ENCODE results near the gene RSPH9.
A peak's percentile ranks its signal among the peaks of the same experiment; 100 is the strongest.

The RSPH9 gene

DNA sequence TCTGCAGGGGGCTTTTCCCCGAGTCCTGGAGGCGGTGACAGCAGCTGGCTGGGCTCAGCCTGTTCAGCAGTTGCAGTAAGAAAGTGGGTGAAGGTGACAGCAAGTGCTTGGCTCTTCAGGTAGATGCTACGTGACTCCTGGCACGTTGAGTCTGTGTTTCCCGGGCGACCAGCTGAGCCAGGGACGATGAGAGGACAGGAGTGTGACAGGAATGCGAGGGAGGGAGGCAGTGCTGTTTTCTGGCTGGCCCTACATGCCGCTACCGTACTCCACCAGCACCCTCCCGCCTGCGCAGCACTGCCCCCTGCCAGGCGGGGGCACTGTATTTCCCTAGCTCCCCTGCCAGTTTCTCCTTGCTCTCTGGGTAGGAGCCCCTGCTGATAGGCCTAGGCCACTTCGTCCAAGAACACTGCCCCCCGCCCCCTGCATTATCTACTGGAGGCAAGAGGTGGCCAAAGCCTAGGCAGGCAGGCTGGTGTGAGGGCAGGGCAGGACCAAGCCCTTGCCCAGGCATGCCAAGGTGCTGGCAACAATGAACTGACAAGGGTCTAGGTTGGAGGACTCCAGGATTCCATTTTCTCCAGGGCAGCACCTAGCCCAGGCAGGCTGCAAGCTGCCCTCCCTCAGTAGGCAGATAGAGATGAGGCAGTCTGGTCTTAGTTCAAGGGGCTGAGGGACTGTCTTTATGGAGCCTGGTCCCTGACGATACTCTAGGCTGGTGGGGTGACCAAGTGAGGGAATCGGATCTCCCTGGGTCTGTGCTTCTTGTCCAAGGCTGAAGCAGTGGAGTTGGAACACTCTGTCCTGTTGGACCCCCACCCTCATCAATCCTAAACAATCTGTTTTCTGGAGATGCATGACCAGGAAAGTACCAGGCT, 23.6 kb downstream of the RSPH9 start:
- peak; percentile 83 for DNase-seq

DNA sequence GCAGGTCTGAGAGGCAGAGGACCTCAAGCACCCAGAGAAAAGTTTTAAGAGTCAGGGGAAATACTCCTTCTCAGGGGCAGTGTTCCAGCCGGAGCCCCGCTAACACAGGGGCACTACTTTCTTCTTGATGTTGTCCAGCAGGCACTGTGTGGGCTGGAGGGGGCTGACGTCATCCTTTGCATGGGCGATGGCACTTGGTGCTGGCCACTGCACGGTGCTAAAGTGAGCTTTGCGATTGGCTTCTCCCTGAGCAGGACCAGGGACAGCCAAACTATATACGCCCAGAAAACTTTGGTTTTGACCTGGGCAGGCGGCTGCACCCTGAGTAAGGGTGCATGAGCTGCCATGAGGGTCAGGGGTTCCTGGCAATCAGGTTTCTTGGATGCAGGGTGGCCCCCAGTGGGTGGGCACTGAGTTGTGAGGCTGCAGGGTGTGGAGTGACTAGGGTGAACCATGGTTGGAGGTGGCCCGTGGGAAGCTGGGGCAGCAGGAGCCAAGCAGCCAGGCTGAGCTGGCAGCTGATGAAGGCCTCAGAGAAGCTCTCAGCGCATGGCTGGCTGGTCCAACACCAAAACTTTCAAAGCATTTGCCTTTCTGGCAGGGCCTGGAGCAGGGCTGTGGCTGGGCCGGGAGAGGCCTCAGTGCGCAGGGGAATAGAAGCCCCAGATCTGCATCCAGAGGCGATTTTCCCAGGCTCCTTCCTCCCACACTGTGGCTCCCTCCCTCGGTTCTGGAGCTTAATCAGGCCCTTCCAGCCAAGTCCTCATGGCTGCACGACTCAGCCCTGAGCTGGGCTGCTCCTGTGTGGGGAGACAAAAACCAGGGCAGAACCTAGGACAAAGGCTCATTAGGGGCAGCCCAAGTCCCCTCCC, 24.4 kb downstream of the RSPH9 start:
- no peak for DNase-seq

GRCh38 chr6:43669922-43670622, 25.2 kb downstream of the RSPH9 start:
- no peak for DNase-seq

DNA sequence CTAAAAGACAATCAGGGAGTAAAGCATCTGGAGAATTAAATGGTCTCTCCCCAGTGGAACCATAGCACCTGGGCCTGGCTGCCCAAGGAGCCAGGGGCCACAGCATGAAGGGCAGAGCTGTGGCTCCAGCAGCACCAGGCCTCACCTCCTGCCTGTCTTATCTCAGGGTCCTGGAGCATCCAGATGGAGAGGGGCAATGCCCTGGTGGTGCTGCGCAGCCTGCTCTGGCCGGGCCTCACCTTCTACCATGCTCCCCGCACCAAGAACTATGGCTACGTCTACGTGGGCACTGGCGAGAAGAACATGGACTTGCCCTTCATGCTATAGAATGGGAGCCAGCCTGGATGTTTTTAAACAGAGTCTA, 25.8 kb downstream of the RSPH9 start:
- no peak for DNase-seq

DNA sequence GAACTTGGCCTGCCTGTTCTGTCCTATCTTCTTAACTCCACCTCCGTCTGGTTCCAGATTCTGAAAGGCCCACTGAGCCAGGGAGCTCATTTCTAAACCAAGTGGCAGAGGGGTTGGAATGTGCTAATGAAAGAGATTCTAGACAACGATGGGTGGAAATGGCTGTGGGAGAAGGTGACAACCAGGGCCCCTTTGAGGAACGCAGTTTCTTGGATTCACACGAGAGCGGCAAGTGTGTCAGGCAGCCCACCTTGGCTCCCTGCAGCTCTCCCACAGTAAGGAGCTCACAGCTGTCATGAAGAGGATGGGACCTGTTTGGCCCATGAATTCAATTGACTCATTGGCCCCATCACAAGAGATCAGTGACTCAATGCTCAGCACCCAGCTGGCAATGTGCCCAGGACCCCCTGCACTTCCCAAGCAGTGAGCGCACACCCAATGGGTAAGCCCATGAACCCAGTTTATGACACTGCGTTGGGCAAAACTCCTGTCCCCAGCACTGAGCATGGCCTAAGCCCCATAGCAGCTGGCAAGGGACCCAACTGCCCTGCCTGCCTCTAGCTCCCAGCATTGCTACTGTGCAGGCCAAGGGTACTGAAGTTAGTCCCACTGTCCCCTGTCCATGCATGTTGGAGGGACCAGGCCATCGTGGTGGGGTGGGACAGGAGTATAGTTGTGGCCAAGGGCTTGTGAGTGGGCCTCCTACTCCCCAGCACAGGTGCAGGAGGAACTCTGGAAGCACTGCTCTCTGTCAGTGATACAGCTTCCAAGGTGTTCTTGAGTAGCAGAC, 26.4 kb downstream of the RSPH9 start:
- no peak for DNase-seq

DNA sequence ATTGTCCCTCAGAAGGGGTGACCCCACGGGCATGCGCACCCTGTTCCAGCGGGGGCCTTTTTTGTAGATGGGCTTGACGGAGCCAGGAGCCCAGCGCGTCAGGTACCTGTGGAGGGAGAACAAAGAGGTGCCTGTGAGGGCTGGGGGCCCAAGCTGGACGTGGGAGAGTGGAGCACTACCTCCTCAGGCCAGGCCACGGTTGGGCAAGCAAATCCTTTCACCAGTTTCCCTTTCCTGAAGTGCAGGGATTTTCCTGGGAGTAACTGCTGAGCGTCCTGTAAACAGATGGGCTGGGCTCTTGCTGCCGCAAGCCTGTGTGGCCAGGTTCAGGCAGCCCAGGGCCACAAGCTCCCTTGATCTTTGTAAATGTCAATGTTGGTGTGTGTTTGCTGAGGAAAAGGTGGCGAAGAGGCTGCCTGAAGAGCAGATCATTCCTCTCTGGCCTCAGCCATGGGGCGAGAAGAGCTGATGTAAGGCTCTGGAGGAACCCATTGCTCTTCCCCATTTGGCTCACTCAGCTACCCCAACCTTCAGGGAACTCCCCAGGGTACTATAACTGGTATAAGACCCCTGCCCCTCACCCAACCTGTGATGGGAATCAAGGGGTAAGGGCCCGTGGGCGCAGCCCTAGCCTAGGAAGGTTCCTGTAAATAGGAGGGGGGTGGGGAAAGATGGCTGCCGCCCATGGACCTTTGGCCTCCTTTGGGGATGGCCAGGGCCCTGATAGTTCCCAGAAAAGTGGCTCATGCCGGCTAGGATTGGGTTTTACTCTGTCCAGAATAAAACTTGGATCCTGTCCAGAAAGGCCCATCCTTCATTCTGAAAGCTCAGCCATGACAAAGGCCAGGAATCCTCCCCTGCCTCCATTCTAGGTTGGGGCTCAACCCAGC, 27.2 kb downstream of the RSPH9 start:
- DNase-seq: no peak

DNA sequence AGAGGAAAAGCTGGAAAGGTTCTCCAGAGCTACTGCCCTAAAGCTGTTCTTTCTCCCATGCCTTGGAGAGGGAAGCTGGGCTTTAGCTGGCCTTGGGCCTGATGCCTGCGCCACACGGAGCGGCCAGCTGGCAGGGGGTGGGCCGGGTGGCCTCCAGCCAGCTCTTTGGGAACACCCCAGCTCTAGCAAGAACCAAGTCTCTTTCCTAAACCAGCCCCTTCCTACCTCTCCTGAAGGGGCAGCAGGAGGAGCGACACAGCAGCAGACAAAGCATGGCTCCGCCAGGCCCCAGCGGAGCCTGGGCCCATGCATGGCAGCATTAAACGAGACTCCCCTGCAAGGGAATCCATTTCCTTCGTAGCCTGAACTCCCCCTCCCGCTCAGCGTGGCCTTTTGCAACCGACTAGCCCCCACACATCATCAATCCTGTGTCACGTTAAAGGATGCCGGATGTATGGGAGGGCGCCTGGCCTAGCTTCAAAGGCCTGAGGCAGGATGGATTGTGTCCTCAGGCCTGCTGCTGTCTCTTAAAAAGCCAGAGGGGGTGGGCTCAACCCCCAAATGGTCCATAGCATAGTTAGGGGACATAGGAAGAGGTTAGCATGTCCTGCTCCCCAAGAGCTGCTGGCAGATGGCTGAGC, 28.7 kb downstream of the RSPH9 start:
- no peak for DNase-seq

GRCh38 chr6:43674291-43674690, 29.5 kb downstream of the RSPH9 start:
- DNase-seq: no peak

GRCh38 chr6:43674921-43675320, 30.1 kb downstream of the RSPH9 start:
- no peak for DNase-seq

GRCh38 chr6:43676962-43677606, 32.2 kb downstream of the RSPH9 start:
- no peak for DNase-seq

- DNase-seq: no peak
These were observed 32.9 kb downstream of the RSPH9 start for GRCh38 chr6:43677759-43678158.

GRCh38 chr6:43678341-43678740, 33.5 kb downstream of the RSPH9 start:
- DNase-seq: no peak

- no peak for DNase-seq
These were observed 34.2 kb downstream of the RSPH9 start for GRCh38 chr6:43679057-43679456.

- DNase-seq: no peak
These were observed 35.7 kb downstream of the RSPH9 start for GRCh38 chr6:43680308-43681200.

DNA sequence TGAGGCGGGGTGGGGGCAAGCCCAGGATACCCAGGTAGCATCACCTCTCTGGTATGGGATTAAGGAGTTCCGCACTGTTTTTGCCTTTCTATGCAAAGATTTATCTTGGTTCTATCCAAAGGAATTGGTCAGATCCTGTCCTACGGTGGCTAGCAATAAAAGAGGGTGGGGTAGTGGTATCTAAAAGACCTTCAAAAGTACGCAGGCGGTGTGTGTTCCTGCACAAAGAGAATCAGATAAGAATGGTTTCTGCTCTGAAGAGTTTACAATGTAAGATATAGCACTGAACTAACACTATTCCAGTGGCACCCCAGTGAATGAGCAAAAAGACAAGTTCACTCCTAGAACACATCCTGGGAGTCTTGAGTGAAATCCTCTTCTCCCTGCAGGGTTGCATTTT, 36.5 kb downstream of the RSPH9 start:
- DNase-seq: no peak

- DNase-seq: no peak
These were observed 38.0 kb downstream of the RSPH9 start for GRCh38 chr6:43682724-43683429.

GRCh38 chr6:43683708-43684455, 39.0 kb downstream of the RSPH9 start:
- no peak for DNase-seq

DNA sequence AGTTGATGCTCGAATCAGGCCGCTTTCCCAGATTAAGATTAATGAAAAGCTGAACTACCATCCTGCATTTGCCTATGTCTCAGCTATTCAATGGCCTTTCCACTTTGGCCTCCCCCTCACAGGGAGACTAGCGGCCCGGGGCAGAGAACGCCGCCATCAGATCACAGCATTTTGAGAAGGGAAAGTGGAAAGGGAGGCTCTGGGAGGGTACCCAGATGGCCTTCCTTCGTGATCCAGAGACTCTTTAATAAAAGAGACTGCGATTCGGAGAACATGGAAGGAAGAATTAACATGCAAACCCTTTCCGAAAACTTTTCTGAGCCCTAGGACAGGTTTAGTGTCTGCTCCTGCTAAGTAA, 42.2 kb downstream of the RSPH9 start:
- DNase-seq: no peak
